MM.1S (cell line): Measurements from ENCODE around the gene ARHGAP40.

ENCODE experiments used
- CTCF ChIP-seq: fragments of 300-600 bp; sonication (generic); IDR thresholded peaks from 2 replicates; pipeline ENCODE4 v1.5.1; 2016; ENCODE audit warnings: antibody characterized with exemption, low read length, mixed read lengths
- EZH2 ChIP-seq: fragments of 300-600 bp; sonication (generic); optimal IDR thresholded peaks from 2 replicates; pipeline ENCODE3; 2017; ENCODE audit warnings: low read depth, mild to moderate bottlenecking, antibody characterized with exemption, low read length, mixed read lengths
- EZH2phosphoT487 ChIP-seq: fragments of 300-600 bp; sonication (generic); IDR thresholded peaks from 2 replicates; pipeline ENCODE4 v1.6.1; 2018; ENCODE audit warnings: antibody characterized with exemption, low read length

GRCh38 chr20:38657390-38657789, 55.8 kb downstream of the ARHGAP40 start:
- TF ChIP-seq CTCF (no peak), EZH2 (no peak), EZH2phosphoT487 (no peak)
